BJ (cell line): ENCODE data around the gene KCNQ1OT1. TPM values are rescaled to one million over a fixed set of nuclear protein-coding genes. Genes with fewer than 3 reads are reported as not detected.

Experiments used
- CTCF ChIA-PET: fragments of 350-600 bp; formaldehyde crosslinking; extraction: SDS; loops from one replicate; lab custom pipeline; 2021; ENCODE audit warnings: antibody characterized with exemption, inconsistent platforms; lab: Yijun Ruan, JAX
- POLR2A ChIA-PET: fragments of 300-600 bp; sonication (Branson Sonifier 250); formaldehyde crosslinking; extraction: SDS; loops from one replicate; lab custom pipeline; 2021; ENCODE audit warnings: antibody characterized with exemption; lab: Charles Lee
- DNase-seq: peaks from one replicate; pipeline ENCODE4 v3.0.0-alpha.2; 2011; ENCODE audit warnings: low read depth
- H3K27me3 ChIP-seq: 2 replicates; pipeline ENCODE4 v1.6.0; 2011; ENCODE audit warnings: low read length; ENCODE audit not compliant: control insufficient read depth, insufficient read depth
- H3K36me3 ChIP-seq: 2 replicates; pipeline ENCODE4 v1.5.1; 2011; ENCODE audit warnings: low read length; ENCODE audit not compliant: control insufficient read depth, insufficient read depth
- H3K4me3 ChIP-seq: 2 replicates; pipeline ENCODE4 v1.5.1; 2011; ENCODE audit warnings: low read depth, mild to moderate bottlenecking, control low read depth, low read length
- polyA plus RNA-seq: library from polyadenylated mRNA; depleted of rRNA; stranded (reverse); fragments of >200 nt; gene quantifications from 2 replicates; pipeline ENCODE4 v1.2.3, GENCODE V29; 2011
- TF ChIP-seq, protein P1 (sequence below): IDR thresholded peaks from 2 replicates; pipeline ENCODE4 v1.5.1; 2011; ENCODE audit warnings: low read depth, mild to moderate bottlenecking, control low read depth, inconsistent platforms, low read length, moderate library complexity; ENCODE audit not compliant: insufficient read depth

The KCNQ1OT1 gene
- polyA plus RNA-seq, 1 experiment, result 0.16 TPM

DNA sequence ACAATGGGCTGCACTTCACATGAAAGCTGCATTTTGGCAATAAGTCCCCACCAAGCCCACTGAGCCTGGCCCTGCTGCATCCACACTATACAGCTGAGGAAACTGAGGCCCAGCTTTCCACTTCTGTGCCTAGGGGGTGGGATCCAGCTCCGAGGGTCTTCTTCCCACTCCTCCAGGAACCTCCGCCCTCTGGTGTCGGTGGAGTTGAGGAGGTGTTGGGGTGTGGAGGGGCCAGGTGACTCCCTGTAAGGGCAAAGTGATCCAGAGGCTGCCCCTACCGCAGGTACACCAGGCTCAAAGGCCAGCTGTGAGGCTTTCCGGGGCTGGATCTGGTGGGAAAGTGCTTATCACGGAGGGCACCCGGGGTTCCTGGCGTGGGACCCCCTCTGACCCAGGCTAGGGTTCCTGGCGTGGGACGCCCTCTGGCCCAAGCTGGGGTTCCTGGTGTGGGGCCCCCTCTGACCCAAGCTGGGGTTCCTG lies 130.0 kb downstream of the KCNQ1OT1 start:
- Histone ChIP-seq H3K4me3 (no peak overlapping the region), H3K27me3 (no peaks in the 10 kb centered on the region), H3K36me3 (no peaks in the 10 kb centered on the region)
- TF ChIP-seq, protein P1, sequence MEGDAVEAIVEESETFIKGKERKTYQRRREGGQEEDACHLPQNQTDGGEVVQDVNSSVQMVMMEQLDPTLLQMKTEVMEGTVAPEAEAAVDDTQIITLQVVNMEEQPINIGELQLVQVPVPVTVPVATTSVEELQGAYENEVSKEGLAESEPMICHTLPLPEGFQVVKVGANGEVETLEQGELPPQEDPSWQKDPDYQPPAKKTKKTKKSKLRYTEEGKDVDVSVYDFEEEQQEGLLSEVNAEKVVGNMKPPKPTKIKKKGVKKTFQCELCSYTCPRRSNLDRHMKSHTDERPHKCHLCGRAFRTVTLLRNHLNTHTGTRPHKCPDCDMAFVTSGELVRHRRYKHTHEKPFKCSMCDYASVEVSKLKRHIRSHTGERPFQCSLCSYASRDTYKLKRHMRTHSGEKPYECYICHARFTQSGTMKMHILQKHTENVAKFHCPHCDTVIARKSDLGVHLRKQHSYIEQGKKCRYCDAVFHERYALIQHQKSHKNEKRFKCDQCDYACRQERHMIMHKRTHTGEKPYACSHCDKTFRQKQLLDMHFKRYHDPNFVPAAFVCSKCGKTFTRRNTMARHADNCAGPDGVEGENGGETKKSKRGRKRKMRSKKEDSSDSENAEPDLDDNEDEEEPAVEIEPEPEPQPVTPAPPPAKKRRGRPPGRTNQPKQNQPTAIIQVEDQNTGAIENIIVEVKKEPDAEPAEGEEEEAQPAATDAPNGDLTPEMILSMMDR, result no peak
- ChIA-PET POLR2A (no interaction called here), CTCF (interaction anchor here (0.9 to 2.1 kb wide), 3 partner anchors 313 to 319 kb away, joined by 3 to 5 read pairs (median 4); no protein-coding TSS in a partner anchor)
- DNase-seq, result no peak

DNA sequence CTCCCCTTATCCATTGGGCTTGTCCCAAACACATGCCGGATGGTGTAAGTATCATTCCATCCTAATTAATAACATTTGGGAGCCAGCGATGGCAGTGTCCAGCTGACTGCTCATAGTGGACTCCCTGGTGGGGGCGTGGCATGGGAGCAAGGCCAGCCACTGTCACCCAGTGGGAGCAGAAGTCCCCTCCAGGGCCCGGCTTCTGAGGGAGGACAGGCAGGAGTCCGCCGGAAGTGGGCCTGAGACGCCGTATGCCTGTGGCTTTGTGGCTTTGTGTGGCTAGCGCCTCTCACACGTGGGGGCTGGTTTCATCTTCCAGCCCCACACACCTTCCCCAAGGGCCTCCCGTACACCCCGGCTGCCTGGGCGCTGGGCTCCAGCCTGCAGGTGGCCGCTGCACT lies 130.5 kb downstream of the KCNQ1OT1 start:
- DNase-seq, result peak; percentile 17
- H3K36me3 ChIP-seq, result no peaks in the 10 kb centered on the region
- POLR2A ChIA-PET, result no interaction called here
- H3K27me3 ChIP-seq, result no peaks in the 10 kb centered on the region
- CTCF ChIA-PET, result interaction anchor here (0.9 to 2.1 kb wide), 4 partner anchors 38 to 320 kb away, joined by 3 to 9 read pairs (median 4); no protein-coding TSS in a partner anchor
- no peak overlapping the region for H3K4me3 ChIP-seq
- TF ChIP-seq, protein P1, result no peak

DNA sequence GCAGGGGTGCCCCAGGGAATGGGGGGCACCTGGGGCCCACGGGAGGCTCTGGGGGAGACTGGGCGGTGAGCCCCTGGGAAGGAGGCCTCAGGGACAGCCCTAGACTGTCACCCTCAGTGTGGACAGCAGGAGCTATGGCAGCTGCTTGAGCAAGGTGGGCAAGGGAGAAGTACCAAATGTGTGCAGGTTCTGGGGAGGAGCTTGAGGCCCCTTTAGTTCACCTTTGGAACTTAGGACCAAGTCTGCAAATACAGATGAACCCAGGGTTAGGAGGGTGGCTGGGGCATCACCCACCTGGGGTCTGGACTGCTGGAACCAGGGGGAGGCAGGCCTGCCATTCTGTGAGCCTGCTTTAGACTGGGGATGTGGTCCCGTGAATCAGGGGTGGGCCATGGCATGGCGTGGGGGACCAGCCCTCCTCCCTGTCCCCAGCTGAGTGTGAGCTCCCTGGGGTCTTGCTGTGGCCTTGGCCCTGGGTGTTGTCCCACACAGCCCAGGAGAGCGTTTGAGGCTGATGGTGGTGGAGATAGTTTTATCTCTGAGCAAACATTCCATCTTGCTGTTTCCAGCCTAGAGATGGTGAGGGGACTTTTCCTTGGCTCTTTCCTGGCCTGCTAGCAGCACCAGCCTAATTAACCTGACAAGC lies 132.6 kb downstream of the KCNQ1OT1 start:
- CTCF ChIA-PET, result interaction anchor here (1.4 kb wide), 1 partner anchor 34 kb away, joined by 4 read pairs; no protein-coding TSS in a partner anchor
- POLR2A ChIA-PET, result no interaction called here
- Histone ChIP-seq H3K27me3 (no peaks in the 10 kb centered on the region), H3K36me3 (no peaks in the 10 kb centered on the region), H3K4me3 (no peak overlapping the region)
- TF ChIP-seq, protein P1, result no peak
- DNase-seq, result no peak

DNA sequence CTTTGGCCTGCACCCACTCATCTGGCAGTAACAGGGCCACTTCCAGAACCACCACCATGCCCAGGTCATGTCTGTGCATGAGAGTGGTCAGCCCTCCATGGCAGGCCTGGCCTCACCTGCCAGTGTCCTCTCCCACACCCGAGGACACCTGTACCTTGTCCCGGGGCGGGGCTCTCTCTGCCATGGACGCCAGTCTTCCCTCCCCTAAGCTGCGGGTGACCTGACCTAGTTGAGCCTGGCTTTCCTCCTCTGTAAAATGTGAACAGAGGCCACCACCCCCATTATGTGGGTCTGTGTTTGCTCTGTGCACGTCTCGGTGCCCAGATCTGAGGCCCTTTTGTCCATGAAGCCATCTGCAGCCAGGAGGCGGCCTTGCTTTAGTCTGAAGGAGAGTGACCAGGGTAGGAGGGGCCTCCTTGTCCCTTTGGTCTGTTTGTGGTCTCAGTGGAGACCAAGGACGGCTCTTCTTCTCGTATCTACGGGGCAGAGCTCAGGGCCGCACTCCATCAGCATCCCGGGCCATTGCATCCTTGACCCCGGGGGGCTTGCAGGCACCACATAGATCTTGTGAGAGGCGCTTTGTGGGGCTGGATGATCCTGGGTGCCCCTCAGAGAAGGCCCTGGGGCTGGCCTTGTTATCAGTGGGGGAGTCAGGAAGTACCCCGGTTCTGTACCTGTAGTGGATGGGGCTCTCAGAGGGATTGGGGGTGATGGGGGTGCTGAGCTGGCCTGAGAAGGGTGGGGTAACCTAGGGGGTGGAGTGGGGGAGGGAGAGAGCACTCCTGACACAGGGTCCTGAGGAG lies 133.4 kb downstream of the KCNQ1OT1 start:
- H3K36me3 ChIP-seq, result no peaks in the 10 kb centered on the region
- no peak for DNase-seq
- TF ChIP-seq, protein P1, result 0 out of 2 replicates have a peak, but pooled peaks have one; percentile 3
- H3K27me3 ChIP-seq, result no peaks in the 10 kb centered on the region
- CTCF ChIA-PET, result interaction anchor here (1.4 kb wide), 1 partner anchor 33 kb away, joined by 4 read pairs; no protein-coding TSS in a partner anchor
- POLR2A ChIA-PET, result no interaction called here
- no peak overlapping the region for H3K4me3 ChIP-seq
